ENCODE results near the gene ARMC2. TPM values are rescaled to one million over a fixed set of nuclear protein-coding genes. Genes with fewer than 3 reads are reported as not detected.

The ARMC2 gene
- total RNA-seq, 2 experiments from 2014 or later: 2.6 to 8.4 TPM

- no peaks in the 10 kb centered on the region for H3K9me3 ChIP-seq (ENCODE audit: low read length)
- no peaks in the 10 kb centered on the region for H3K36me3 ChIP-seq (ENCODE audit: insufficient read depth, low read length)
- no peaks in the 10 kb centered on the region for H3K9me2 ChIP-seq (ENCODE audit: insufficient read depth, low read length)
- H3K79me2 ChIP-seq (ENCODE audit: insufficient read depth, low read depth, low read length): peaks cover 6% of the 10 kb centered on the region; the same call in 1 of the 2 replicates
- no peak for DNase-seq (ENCODE audit: low spot score)
- H3K4me1 ChIP-seq (ENCODE audit: insufficient read depth, low read length, poor library complexity, severe bottlenecking): peaks cover 36% of the 10 kb centered on the region
- TF ChIP-seq EZH2phosphoT487 (IDR thresholded peaks at IDR 0.05; ENCODE audit: borderline replicate concordance, low read depth, low read length) (no peak), CTCF (conservative IDR thresholded peaks at IDR 0.05; ENCODE audit: low read length) (no peak)
- no peak overlapping the region for H3K27ac ChIP-seq (ENCODE audit: low read depth, low read length, poor library complexity, severe bottlenecking)
- BruUV-seq (replicated peaks): no TSS peak
- H3K4me2 ChIP-seq (ENCODE audit: low read length): peak overlapping the region; percentile 100
- intact Hi-C loops (cut with micrococcal nuclease; ENCODE audit: unreplicated experiment): no loop called here
- H3K4me3 ChIP-seq (ENCODE audit: low read depth, low read length, poor library complexity, severe bottlenecking): no peak overlapping the region
- ChIA-PET CTCF (ENCODE audit: unreplicated experiment) (no interaction called here), POLR2A (interaction anchor here (0.7 to 1.6 kb wide), 8 partner anchors 23 to 489 kb away, joined by 3 to 8 read pairs (median 4); partner anchors contain the start of genes ARMC2 and SESN1)
- H4K20me1 ChIP-seq (ENCODE audit: insufficient read depth, low read length): peaks cover 10% of the 10 kb centered on the region; the same call in 1 of the 2 replicates
- H2AFZ ChIP-seq (ENCODE audit: low read length): no peak overlapping the region
Observed at GRCh38 chr6:109010705-109011102, 162.5 kb downstream of the ARMC2 start.

GRCh38 chr6:109013656-109014305, 165.6 kb downstream of the ARMC2 start:
- H3K27ac ChIP-seq (ENCODE audit: low read depth, low read length, poor library complexity, severe bottlenecking): no peak overlapping the region
- intact Hi-C loops (cut with micrococcal nuclease; ENCODE audit: unreplicated experiment): no loop called here
- peaks cover 24% of the 10 kb centered on the region for H3K4me1 ChIP-seq (ENCODE audit: insufficient read depth, low read length, poor library complexity, severe bottlenecking)
- H3K36me3 ChIP-seq (ENCODE audit: insufficient read depth, low read length): no peaks in the 10 kb centered on the region
- DNase-seq (ENCODE audit: low spot score): no peak
- TF ChIP-seq EZH2phosphoT487 (IDR thresholded peaks at IDR 0.05; ENCODE audit: borderline replicate concordance, low read depth, low read length): no peak
- TF ChIP-seq CTCF (conservative IDR thresholded peaks at IDR 0.05; ENCODE audit: low read length): no peak
- H3K9me2 ChIP-seq (ENCODE audit: insufficient read depth, low read length): no peaks in the 10 kb centered on the region
- H3K79me2 ChIP-seq (ENCODE audit: insufficient read depth, low read depth, low read length): peaks cover 6% of the 10 kb centered on the region; the same call in 1 of the 2 replicates
- no peaks in the 10 kb centered on the region for H3K9me3 ChIP-seq (ENCODE audit: low read length)
- ChIA-PET CTCF (ENCODE audit: unreplicated experiment) (no interaction called here), POLR2A (interaction anchor here (0.7 to 1.6 kb wide), 6 partner anchors 23 to 379 kb away, joined by 3 to 5 read pairs (median 4); no protein-coding TSS in a partner anchor)
- no peak overlapping the region for H2AFZ ChIP-seq (ENCODE audit: low read length)
- peaks cover under 1% of the 10 kb centered on the region; the same call in 1 of the 2 replicates for H4K20me1 ChIP-seq (ENCODE audit: insufficient read depth, low read length)
- BruUV-seq (replicated peaks): no TSS peak
- peak overlapping the region; percentile 9; the same call in 1 of the 2 replicates for H3K4me2 ChIP-seq (ENCODE audit: low read length)
- H3K4me3 ChIP-seq (ENCODE audit: low read depth, low read length, poor library complexity, severe bottlenecking): no peak overlapping the region

GRCh38 chr6:109014606-109015005, 166.4 kb downstream of the ARMC2 start:
- intact Hi-C loops (cut with micrococcal nuclease; ENCODE audit: unreplicated experiment): no loop called here
- Histone ChIP-seq H3K9me3 (ENCODE audit: low read length) (no peaks in the 10 kb centered on the region), H3K27ac (ENCODE audit: low read depth, low read length, poor library complexity, severe bottlenecking) (no peak overlapping the region), H3K4me2 (ENCODE audit: low read length) (no peak overlapping the region), H3K36me3 (ENCODE audit: insufficient read depth, low read length) (no peaks in the 10 kb centered on the region), H4K20me1 (ENCODE audit: insufficient read depth, low read length) (no peaks in the 10 kb centered on the region), H3K79me2 (ENCODE audit: insufficient read depth, low read depth, low read length) (peaks cover 6% of the 10 kb centered on the region; the same call in 1 of the 2 replicates), H2AFZ (ENCODE audit: low read length) (no peak overlapping the region), H3K4me3 (ENCODE audit: low read depth, low read length, poor library complexity, severe bottlenecking) (no peak overlapping the region), H3K4me1 (ENCODE audit: insufficient read depth, low read length, poor library complexity, severe bottlenecking) (peaks cover 23% of the 10 kb centered on the region), H3K9me2 (ENCODE audit: insufficient read depth, low read length) (no peaks in the 10 kb centered on the region)
- ChIA-PET POLR2A (interaction anchor here (0.7 to 1.1 kb wide), 5 partner anchors 8 to 167 kb away, joined by 3 to 7 read pairs (median 3); partner anchors contain the start of gene ARMC2), CTCF (ENCODE audit: unreplicated experiment) (no interaction called here)
- no peak for TF ChIP-seq EZH2phosphoT487 (IDR thresholded peaks at IDR 0.05; ENCODE audit: borderline replicate concordance, low read depth, low read length)
- TF ChIP-seq CTCF (conservative IDR thresholded peaks at IDR 0.05; ENCODE audit: low read length): no peak
- DNase-seq (ENCODE audit: low spot score): no peak
- BruUV-seq (replicated peaks): no TSS peak

All from OCI-LY7 (cell line).